Parathyroid adenoma (tissue), 2 donors: ENCODE results near the gene CHMP6.

Experiments used
- H2AFZ ChIP-seq: fragments of 300-600 bp; sonication (generic); one replicate; pipeline ENCODE4 v1.7.0; 2017; ENCODE audit warnings: antibody characterized with exemption, mild to moderate bottlenecking
- H3K27ac ChIP-seq: fragments of 300-600 bp; sonication (generic); one replicate; pipeline ENCODE4 v1.7.0; 2017
- H3K27me3 ChIP-seq: fragments of 300-600 bp; sonication (generic); one replicate; pipeline ENCODE4 v1.7.0; 2017; ENCODE audit warnings: low read length; ENCODE audit not compliant: control insufficient read depth, insufficient read depth
- H3K36me3 ChIP-seq: fragments of 300-600 bp; sonication (generic); one replicate; pipeline ENCODE4 v1.7.0; 2017; ENCODE audit warnings: low read length; ENCODE audit not compliant: control insufficient read depth, insufficient read depth
- H3K4me1 ChIP-seq: fragments of 300-600 bp; sonication (generic); one replicate; pipeline ENCODE4 v1.7.0; 2017; ENCODE audit warnings: control low read depth
- H3K4me2 ChIP-seq: fragments of 300-600 bp; sonication (generic); one replicate; pipeline ENCODE4 v1.7.0; 2017; ENCODE audit warnings: low read length
- H3K4me3 ChIP-seq: fragments of 300-600 bp; sonication (generic); one replicate; pipeline ENCODE4 v1.7.0; 2017; ENCODE audit warnings: low read depth, low read length
- H3K79me2 ChIP-seq: fragments of 300-600 bp; sonication (generic); one replicate; pipeline ENCODE4 v1.7.0; 2017; ENCODE audit warnings: control low read depth
- H3K9ac ChIP-seq: fragments of 300-600 bp; sonication (generic); one replicate; pipeline ENCODE4 v1.7.0; 2017; ENCODE audit warnings: mild to moderate bottlenecking
- H3K9me3 ChIP-seq: fragments of 300-600 bp; sonication (generic); one replicate; pipeline ENCODE4 v1.7.0; 2017; ENCODE audit warnings: low read length; ENCODE audit not compliant: control insufficient read depth
- TF ChIP-seq, protein P1 (sequence below): fragments of 300-600 bp; sonication (generic); IDR thresholded peaks from one replicate; pipeline ENCODE4 v1.7.0; 2017; ENCODE audit warnings: antibody characterized with exemption, mild to moderate bottlenecking
- donor health status: primary hyperparathyroidism.

Gene CHMP6

DNA sequence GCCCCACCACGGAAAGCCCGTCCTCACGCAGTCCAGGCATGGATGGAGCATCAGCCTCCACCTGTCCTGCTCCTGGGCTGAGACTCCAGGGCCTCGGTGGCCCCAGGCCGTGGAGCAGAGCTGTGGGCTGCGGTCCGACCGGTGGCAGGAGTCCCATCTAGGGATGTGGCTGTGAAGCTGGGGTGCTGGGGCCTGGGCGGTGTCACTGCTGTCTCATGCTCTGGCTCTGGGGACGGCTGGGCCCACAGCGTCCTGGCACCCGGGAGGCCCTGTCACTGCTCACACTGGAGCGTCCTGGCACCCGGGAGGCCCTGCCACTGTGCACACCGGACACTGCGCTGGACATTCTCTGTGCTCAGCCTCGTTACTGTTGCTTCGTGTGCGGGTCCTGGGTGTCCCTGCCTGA, 51.7 kb downstream of the CHMP6 start:
- no peak overlapping the region for H3K4me2 ChIP-seq
- no peaks in the 10 kb centered on the region for H3K27me3 ChIP-seq
- no peaks in the 10 kb centered on the region for H3K36me3 ChIP-seq
- H3K9ac ChIP-seq, result no peak overlapping the region
- TF ChIP-seq, protein P1, sequence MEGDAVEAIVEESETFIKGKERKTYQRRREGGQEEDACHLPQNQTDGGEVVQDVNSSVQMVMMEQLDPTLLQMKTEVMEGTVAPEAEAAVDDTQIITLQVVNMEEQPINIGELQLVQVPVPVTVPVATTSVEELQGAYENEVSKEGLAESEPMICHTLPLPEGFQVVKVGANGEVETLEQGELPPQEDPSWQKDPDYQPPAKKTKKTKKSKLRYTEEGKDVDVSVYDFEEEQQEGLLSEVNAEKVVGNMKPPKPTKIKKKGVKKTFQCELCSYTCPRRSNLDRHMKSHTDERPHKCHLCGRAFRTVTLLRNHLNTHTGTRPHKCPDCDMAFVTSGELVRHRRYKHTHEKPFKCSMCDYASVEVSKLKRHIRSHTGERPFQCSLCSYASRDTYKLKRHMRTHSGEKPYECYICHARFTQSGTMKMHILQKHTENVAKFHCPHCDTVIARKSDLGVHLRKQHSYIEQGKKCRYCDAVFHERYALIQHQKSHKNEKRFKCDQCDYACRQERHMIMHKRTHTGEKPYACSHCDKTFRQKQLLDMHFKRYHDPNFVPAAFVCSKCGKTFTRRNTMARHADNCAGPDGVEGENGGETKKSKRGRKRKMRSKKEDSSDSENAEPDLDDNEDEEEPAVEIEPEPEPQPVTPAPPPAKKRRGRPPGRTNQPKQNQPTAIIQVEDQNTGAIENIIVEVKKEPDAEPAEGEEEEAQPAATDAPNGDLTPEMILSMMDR, result no peak
- peaks cover 18% of the 10 kb centered on the region for H3K4me1 ChIP-seq
- H3K79me2 ChIP-seq, result peaks cover 49% of the 10 kb centered on the region
- no peak overlapping the region for H3K4me3 ChIP-seq
- peak overlapping the region; percentile 82 for H3K27ac ChIP-seq
- H2AFZ ChIP-seq, result no peak overlapping the region
- H3K9me3 ChIP-seq, result no peaks in the 10 kb centered on the region

DNA sequence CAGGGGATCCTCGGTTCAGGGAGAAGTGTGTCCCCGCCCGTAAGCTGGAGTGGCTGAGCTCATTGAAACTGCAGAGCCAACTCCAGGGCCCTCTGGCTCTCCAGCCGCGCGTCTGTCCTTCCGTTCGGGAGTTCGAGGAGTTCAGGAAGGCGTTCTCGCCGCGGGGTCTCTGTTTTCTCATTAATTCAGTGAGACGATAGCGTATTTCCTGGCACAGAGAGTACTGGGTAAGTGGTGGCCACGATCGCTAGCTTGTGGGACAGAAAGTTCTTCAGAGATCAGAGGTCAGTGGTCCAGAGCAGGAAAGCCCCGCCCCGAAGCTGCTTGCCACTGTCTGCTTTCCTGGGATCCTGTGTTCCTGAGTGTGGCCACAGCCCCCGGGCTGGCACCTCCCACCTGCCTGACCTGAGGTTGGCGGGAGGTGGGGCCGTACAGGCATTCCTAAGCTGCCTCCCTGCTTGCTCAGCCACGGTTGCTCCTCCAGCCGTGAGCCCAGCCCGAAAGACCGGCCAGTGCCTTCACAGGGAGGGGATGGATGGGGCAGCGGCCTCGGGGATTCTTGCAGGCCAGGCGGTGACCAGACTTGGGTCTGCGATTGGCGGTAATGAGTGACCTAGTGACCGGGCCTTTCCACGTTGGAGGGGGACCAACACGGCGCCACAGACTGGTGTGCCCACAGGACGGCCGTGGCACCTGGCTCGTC, 52.2 kb downstream of the CHMP6 start:
- peak overlapping the region; percentile 82 for H3K27ac ChIP-seq
- H3K4me3 ChIP-seq, result no peak overlapping the region
- H2AFZ ChIP-seq, result no peak overlapping the region
- no peaks in the 10 kb centered on the region for H3K9me3 ChIP-seq
- TF ChIP-seq, protein P1, result no peak
- H3K4me2 ChIP-seq, result peak overlapping the region; percentile 15
- H3K9ac ChIP-seq, result no peak overlapping the region
- peaks cover 17% of the 10 kb centered on the region for H3K4me1 ChIP-seq
- no peaks in the 10 kb centered on the region for H3K36me3 ChIP-seq
- H3K79me2 ChIP-seq, result peaks cover 53% of the 10 kb centered on the region
- no peaks in the 10 kb centered on the region for H3K27me3 ChIP-seq

DNA sequence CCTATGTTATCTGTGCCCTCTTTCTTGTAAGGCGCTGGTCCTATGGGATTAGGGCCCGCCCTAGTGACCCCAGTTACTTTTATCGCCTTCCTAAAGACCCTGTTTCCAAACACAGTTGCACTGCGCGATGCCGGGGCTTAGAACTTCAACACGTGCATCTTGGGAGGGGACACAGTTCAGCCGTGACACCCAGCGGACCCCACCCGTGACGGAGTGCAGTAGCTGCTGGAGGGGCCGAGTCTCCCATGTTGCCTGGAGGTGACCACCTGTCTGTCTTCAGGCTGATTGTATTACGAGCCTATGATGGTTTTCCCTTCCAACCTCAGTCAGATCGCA, 52.8 kb downstream of the CHMP6 start:
- Histone ChIP-seq H3K4me3 (no peak overlapping the region), H3K27ac (peak overlapping the region; percentile 82), H3K9ac (no peak overlapping the region), H3K4me1 (peaks cover 17% of the 10 kb centered on the region), H3K36me3 (no peaks in the 10 kb centered on the region), H3K27me3 (no peaks in the 10 kb centered on the region), H3K9me3 (no peaks in the 10 kb centered on the region), H3K4me2 (peak overlapping the region; percentile 15), H2AFZ (peak overlapping the region; percentile 51), H3K79me2 (peaks cover 51% of the 10 kb centered on the region)
- TF ChIP-seq, protein P1, result no peak

DNA sequence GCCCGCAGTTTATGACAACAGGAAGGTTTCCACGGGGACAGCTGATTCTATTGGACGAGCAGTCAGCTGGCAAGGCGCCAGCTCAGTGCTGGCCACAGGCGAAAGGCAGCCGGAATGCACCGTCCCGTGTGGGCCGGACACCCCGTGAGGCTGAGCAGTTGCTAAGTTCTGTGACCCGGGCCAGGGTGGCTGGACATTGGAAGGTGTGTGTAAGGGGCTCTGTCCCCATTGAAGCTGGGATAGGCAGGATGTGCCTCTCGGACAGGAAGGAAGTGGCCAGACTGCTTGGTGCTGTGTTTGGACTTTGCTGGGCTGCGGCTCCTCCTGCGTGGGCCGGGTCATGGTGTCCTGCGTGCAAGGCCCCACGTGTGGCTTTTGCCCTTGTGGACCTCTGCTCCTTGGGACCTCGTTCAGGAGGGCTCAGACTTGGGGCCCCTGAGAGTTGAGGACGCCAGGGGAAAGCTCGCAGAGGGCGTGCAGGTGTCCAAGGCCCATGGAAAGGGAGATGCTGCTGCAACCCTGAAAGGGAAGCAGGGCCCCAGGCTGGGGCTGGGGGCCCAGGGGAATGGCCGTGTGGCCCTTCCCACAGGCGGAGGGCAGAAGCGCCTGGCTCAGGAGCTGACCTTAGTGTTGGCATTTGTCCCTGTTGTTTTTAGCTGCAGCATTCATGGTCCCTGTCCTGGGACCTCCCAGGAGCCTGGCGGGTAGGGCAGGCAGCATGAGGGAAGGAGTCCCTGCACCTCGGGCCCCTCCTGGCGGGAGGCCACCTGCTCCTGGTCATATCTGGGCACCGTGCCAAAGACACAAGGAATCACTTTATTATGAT, 53.3 kb downstream of the CHMP6 start:
- Histone ChIP-seq H3K4me3 (peak overlapping the region; percentile 26), H3K27ac (peak overlapping the region; percentile 82)

More for the DNA sequence above, 53.3 kb downstream of the CHMP6 start:
- Histone ChIP-seq H2AFZ (peak overlapping the region; percentile 51), H3K4me1 (peaks cover 17% of the 10 kb centered on the region), H3K4me2 (peak overlapping the region; percentile 64), H3K27me3 (no peaks in the 10 kb centered on the region), H3K79me2 (peaks cover 47% of the 10 kb centered on the region), H3K9me3 (no peaks in the 10 kb centered on the region), H3K9ac (no peak overlapping the region), H3K36me3 (no peaks in the 10 kb centered on the region)
- TF ChIP-seq, protein P1, result no peak
